Stimulated activated CD8-positive, alpha-beta memory T cell treated with anti-CD3 and anti-CD28 coated beads, Interleukin-7, amount 100 ng/mL, for 1 hour (primary cell): Measurements from ENCODE around the gene PRTFDC1.

Source experiments
- DNase-seq, 2 donors: peaks; one replicate each; pipeline ENCODE4 v3.0.0-alpha.2; 2020; ENCODE audit warnings: low read depth in 2 of 2

The PRTFDC1 gene

DNA sequence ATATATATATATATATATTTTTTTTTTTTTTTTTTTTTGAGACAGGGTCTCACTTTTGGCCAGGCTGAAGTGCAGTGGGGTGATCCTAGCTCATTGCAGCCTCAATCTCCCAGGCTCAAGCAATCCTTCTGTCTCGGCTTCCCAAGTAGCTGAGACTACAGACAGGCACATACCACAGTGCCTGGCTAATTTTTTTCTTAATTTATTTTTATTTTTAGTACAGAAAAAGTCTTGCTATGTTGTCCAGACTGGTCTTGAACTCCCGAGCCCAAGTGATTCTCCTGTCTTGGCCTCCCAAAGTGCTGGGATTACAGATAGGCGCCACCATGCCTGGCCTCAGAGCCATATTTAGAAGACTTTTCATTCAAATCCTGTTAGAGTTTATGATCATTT, 79.6 kb downstream of the PRTFDC1 start:
- no peak for DNase-seq

DNA sequence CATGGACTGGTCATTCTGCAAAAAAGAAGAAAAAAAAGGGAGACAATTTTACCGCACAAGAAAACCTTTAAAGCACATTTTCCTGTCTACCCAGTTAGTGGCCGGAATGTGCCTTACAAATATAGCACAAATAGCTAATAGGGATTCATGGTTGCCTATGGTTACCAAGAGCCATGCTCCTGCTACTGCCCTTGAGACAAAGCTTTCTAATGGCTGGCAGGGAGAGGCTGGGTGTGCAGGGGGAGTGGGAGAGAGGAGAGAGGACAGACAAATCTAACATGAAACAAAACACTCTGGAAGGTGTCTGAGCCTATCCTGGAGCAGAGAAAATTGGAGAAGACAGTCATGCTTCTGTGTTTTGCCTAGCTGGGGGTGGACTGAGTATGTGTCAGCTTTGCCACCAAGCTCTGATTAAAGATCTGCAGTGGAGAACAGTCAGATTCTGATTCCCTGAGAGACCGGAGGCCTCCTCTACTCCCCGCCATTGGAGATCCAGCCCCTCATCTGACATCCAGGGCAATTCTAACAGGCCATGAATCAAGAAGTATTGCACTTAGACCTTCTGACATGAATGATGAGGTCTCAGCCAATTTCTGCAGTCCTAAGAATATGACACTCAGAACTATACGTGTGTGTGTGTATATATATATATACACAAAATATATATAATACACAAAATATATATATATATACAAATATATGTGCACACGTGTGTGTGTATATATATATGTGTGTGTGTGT, 80.2 kb downstream of the PRTFDC1 start:
- DNase-seq, result no peak

DNA sequence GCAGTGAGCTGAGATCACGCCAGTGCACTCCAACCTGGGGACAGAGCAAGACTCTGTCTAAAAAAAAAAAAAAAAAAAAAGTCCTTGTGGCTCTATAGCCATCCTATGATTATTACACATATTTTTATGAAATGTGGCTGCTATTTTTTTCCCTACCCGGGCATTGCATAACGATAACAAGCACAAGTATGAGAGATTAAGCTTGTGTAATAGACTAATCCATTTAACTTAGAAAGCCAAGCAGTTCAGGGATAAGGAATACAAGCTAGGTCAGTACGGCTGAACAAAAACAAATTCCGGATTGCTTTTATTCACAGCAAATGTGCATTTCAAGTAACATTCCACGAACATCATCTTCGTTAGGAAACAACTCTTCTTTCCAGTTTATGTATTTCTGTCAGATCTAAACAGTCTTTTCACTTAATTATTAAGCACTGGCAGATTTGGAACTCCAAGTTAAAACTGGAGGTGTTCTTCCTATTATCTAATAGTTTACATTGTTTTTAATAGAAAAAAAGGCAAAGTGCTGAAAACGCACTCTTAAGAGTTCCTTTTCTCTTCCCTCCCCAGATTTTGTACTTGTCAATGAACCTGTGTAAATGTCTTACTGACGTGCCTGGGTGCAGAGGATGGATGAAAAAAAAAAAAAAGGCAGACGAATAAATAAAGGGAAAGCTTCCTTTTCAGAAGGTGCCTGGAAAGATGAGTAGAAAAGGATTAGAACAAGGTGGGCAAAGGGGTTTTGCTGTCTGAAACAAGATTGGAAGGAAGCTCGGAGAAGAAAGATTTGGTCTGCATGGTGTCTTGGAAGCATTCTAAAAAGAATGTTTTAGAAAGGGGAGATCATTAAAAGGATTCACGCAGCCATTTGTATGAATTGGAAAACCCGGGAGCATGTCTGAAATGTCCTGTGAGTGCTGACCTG, 81.1 kb downstream of the PRTFDC1 start:
- no peak for DNase-seq

DNA sequence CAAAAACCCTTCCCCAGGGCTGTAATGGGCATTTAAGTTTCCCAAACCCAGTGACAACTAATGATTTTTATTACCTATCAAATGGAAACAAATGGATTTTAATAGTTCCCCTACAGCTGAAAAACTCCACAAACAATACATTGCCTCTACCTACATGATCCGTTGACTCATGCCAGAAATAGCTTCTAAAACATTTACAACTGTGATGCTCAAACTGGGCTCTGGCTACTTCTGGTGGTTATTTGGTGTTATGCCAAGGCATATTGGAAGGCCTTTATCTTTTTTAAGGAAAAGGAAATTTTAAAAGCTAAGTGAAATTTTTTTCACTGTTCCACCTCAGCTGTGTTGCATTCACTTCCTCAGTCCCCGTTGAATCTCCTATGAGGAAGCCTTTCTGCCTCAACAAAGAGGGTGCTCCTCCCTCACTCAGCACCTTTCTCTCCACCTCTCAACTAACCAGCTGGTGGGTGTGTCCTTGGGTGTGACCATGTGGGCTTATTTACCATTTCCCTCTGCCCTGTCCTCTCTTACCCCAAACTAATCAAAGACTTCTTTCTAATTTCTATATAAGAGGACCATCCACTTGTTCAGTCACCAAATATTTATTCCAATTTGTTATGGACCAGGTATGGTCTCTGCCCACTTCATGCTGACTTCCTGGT, 82.9 kb downstream of the PRTFDC1 start:
- no peak for DNase-seq

DNA sequence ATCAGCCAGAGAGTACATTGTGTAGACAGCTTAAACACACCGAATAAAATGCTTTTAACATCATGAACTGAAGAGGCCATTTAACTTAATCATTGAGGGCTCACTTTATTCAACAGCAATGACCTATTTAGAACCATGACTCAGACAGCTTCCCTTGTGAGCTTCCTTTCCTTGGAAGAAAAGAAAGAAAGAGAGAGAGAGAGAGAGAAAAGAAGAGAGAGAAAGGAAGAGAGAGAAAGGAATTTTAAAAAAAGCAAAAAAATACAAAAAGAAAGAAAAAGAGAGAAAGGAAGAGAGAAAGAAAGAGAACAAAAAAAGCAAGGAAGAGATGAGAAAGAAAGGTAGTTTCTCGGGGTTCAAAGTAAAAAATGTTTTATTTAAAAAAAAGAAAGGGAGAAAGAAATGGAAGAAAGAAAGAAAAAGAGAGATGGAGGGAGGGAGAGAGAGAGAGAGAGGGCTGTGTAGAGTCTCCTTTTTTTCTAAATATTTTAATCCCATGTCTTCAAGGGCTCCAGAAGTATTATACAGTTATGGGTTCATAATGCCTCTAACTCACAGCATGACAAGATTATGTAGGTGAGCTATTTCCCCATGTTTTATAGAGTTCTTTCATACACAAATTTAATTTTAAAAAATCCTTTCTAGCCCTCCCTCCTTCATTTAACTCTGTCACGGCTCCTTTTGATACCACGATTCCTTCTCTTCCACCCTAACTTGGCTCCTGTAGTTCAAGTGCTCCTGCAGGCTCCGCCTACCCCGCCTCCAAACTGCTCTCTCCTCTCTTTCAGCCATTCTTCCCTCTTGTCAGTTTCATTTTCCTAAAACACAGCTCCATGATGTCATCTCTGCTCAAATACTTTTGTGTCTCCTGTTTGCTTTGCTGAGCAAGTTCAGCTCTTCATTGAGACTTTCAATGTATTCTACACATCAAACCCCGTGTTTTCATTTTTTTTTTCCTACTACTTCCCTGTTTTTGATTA, 85.5 kb downstream of the PRTFDC1 start:
- DNase-seq, result no peak

DNA sequence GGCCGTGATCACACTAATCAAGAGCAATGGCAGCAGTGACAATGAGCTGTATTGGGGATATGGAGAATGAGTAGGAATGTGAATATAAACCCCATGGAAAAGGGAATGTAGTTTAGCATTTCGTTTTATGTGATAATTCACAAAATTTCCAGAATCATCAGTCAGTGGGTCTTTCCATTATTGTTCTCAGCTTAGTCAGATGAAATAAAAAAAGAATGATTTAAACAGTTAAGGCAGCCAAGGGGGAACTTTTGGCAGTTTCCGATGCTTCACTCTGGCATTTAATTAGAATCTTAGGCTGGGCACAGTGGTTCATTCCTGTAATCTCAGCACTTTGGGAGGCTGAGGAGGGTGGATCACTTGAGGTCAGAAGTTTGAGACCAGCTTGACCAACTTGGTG, 86.6 kb downstream of the PRTFDC1 start:
- DNase-seq, result no peak

DNA sequence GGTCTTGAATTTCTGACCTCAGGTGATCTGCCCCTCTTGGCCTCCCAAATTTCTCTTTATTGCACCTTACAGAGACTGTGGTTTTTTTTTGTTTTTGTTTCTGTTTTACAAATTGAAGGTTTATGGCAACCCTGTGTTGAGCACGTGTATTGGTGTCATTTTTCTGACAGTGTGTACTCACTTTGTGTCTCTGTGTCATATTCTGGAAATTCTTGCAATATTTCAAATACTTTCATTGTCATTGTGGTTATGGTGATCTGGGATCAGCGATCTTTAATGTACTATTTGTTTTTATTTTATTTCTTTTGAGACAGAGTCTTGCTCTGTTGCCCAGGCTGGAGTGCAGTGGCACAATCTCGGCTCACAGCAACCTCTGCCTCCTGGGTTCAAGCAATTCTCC, 89.8 kb downstream of the PRTFDC1 start:
- DNase-seq, result no peak

DNA sequence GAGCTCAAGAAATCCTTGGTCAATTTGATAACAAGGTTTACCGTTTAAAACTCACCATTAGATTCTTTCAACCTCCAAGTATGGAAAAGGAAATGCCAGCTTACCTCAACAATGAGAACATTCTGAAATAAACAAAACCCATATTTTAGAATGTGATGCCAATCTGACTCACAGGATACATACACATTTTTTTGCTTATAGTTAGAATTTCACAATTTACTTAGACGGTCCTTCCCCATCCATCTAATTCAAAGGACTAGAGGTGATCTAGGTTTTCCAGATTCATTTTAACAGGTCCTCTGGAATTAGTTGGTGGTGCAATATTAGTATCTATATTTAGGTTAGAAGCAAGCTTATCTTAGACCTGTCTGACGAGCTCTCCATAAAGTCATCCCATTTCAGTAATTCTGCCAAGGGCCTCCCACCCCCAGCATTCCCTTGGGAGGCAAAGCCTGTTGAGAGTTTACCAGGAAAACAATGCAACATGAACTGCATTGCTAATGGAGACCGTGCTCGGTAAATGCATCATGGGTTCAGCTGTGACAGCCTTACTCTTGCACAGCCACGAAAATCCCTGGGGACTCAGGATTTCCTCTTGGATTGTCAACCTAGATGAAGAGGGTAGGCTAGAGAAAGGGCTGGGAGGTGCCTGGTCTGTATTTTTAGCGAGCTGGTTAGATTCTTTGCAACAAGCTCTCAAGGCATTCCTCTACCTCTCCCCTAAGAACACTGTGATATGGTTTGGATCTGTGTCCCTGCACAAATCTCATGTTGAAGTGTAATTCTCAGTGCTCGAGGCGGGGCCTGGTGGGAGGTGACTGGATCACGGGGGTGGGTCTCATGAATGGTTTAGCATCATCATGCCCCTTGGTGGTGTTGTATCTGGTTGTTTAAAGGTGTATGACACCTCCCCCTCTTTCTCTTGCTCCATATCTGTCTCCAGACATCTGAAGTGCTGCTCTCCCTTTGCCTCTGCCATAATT, 93.8 kb downstream of the PRTFDC1 start:
- DNase-seq, result no peak

DNA sequence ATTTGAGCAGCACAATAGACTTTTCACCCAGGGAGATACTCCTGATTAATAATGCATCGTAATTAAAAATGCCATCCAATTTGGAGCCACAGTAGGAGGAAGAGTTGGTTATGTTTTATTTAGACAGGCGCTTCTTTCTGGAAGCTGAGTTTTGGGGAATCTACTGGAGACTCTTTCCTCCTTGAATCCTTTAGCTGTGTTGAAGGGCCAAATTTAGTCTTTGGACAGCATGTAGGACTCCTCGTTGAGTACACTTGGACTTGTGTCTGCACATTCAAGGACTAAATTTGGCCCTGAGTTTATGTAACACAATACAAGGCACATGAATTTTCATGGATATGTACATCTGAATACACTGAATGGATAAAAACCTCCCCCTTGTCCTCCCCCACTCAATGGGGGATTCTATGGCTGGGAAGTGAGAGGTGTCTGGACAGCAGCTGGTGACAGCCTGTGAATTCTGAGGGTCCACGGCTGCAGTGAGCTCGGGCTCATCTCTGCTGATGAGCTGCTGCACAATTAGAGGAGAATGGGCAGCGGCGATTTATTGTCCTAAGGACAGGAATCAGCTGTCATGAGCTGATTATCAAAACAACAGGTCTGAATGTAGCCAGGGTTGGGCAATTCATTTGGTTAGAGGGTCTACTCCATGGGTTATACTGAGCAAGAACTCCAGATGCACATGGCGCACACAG, 95.2 kb downstream of the PRTFDC1 start:
- no peak for DNase-seq

DNA sequence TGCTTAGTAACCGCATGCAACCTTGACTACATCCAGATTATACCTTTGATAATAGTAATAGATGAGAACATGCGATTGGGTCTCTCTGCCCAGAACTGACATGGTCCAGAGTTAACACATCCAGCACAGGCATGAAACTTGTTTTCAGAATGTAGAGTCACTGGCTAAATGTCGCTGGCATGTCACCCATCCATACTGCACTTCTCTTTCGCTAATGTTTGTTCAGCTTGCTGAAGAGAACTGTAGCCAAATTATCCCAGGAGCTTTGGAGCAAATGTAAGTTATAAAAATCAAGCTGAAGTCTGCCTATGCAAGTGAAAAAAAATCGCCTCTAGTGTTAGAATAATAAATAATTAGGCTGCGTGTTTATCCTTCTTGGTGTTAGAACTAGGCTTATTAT, 98.2 kb downstream of the PRTFDC1 start:
- no peak for DNase-seq

DNA sequence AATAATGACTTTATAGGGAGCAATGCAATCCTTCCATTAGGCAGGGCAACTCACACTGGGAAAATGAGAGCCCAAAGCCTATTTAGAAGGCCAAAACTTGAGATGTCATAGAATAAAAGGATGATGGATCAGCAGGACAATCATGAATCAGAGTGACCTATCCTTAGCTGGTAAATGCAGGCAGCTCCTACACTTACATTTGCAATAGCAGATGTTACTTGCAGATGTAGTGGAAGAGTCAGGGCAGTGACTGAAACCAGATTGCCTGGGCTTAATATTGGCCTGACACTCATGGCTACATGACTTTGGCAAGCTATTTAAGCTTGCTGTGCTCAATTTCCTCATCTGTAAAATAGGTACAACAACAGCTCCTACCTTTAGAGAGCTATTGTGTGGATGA, 98.7 kb downstream of the PRTFDC1 start:
- DNase-seq, result no peak

DNA sequence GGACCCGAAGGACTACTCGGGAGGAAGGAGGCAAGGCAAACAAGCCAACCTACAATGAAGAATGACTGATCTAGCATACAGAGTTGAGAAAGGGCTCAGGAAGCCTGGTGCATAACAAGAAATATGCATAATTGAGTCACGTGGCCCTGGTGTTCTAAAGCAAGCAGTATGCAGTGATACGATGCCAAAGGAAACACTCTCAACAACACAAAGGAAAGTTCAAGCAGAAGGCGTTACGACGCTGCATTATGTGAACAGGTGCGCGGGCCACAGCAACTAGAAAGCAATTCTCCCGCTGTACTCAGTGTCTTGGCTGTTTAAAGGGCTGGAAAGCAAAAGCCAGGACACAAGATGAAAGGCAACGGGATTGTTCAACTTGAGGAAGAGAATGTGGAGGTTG, 100.8 kb downstream of the PRTFDC1 start:
- DNase-seq, result no peak

DNA sequence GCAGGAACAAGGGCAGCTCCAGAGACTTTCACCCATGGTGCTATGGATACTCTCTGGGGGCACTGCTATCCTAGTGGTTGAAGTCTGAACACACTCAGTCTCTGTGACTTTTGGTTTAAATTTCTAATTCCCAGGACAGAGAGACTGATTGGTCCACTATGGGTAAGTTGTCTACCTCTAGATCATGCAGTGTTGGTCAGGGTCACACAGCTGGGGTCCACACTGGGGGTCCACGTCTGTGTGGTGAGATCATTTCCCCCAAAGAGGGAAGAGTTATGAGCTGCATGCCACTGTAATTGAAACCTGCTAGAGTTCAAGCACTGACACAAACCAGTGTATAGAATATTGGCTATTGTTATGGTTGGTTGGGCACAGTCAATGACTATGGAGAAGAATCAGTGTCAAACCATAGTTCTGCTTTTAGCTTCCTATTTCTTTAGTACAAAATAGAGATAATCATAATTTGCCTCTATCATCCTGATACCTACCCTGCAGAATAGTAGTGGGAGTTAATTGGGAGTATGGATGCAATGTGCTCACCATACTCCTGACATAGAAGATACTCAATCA, 101.6 kb downstream of the PRTFDC1 start:
- DNase-seq, result no peak

DNA sequence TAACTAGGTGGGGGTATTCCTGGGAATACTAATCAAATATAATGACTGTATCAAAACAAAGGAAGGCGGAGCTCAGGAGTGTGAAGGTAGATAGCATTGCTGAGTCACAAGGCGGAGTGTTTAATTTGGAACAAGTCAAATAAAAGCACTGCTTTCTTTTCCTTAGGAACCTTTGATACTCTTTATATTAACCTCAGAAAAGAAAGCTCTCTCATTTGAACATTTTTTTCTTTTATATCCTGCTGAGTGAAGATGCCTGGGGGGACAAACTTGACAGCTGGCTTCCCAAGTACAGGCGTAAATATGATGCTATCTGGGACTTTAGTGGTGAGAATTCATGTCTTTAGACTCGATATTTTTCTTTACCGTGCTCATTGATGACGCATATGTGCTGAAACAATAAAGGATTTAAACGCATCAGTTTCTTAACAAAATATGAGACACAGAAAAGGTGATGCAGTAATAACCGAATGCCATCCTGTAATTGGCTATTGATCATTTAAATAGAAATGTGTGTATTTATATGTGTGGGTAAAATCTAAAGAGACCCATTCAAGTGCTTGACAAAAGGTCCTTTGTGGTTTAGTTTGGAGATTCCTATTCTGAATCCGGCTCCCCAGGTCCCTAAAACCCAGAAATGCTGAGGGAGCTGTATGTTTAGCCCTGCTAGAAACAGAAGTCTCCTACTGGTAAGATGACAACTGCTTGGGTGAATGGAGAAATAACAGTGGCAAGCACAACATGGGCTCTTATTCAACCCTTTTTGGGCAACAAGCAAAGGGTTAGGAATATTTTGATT, 102.7 kb downstream of the PRTFDC1 start:
- no peak for DNase-seq

DNA sequence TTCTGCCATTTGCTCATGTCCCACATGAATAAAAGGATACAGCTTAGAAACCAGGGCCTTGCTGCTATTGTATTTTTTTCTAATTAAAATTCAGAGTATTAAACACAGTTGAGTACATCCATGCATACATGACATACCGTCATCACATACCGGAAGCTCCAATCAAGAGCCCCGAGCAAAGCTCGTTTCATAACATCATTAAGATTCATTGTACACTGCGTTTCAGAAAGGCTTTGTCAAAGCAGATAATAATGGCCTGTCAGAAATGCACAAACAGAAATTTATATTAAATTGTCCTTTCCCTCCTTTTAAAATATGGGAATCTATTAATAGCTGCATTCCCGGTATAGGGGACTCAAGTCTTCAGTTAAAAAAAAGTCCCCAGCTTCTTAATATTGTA, 103.4 kb downstream of the PRTFDC1 start:
- DNase-seq, result no peak

DNA sequence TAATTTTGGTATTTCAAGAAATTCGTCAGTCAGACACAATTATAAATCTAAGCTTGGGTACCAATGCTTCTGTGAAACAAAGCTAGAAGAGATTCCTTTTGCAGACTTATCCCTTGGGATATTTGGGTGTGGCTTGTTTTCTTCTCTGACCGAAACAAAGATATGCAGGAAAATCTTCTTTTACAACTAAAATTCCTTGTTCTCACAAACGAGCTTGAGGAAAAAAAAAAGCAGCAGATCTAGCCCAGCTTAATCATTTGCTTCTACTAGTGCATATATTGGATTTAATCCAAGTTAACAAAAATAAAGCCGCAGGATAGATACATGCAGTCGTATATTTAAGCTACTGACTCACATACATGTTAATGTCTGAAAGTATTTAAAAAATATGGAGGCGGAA, 104.2 kb downstream of the PRTFDC1 start:
- no peak for DNase-seq

DNA sequence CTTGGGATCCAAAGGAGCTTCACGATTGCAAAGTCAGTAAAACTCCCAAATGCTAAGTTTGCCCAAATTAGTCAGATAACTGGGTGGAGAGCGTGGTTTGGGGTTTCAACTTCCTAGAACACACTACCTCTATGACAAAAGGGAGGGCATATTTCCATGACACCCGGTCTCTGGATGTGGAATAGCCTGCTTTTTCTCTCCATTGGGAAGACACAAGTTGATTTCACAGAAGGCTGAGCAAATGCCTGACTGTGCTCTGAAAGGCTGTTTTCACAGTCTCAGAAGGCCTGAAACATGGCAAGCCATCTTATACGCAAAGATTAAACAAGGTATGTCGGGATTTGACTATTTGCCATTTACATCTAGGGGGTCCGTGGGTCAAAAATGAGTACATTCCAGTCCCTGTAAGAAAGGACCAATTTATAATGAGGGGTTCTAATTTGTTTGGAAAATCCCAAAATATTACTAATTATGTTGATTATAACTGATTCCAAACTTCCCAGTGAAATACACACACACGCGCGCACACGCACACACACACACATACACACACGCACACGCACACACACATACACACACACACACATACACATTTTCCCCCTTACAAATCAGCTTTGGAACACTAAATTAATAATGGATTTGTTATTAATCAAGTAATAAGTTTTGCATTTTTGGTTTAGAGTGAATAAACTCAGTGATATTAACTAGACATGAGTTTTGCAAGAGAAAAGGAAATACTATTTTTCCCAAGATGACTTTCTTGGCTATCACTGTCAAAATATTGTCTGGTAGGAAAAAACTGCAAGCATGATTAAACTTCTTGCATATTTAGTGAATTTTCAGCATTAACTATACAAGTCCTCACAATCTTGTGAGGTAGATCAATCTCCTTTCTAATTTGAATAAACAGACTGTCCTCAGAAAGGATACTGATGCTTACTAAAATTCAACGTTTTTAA, 105.0 kb downstream of the PRTFDC1 start:
- no peak for DNase-seq
